K562 (cell line): ENCODE results near the gene SYNGR3. TPM values are rescaled to one million over a fixed set of nuclear protein-coding genes. Genes with fewer than 3 reads are reported as not detected.

Source experiments
- ATAC-seq: fragments of 200-7000 bp; cut with Tn5 transposase; 3 replicates; pipeline ENCODE4 v1.9.1; 2020; ENCODE audit warnings: moderate library complexity
- BruUV-seq: library from RNA; stranded (reverse); fragments of 400-500 nt; replicated peaks from 2 replicates; lab custom pipeline; 2021; lab: Mats Ljungman, UMichigan
- CTCF ChIA-PET: fragments of 300-600 bp; formaldehyde crosslinking; extraction: SDS; loops from one replicate; lab custom pipeline; 2021; ENCODE audit warnings: low intra/inter-chr PET ratio; lab: Yijun Ruan, JAX
- POLR2A ChIA-PET: fragments of 300-600, 350-650 bp; sonication (Branson Sonifier 250); formaldehyde crosslinking; extraction: SDS; loops from one replicate; lab custom pipeline; 2021; ENCODE audit warnings: antibody characterized with exemption, inconsistent platforms; lab: Yijun Ruan, JAX
- DNase-seq, 4 experiments: peaks; one replicate each; pipeline versions ENCODE4 v3.0.0 to v3.0.0-alpha.2; 2011 to 2018; ENCODE audit warnings: low spot score in 3 of 4, mixed read lengths in 3 of 4; ENCODE audit errors: extremely low read depth in 1 of 4
- FAIRE-seq: peaks from 2 replicates; lab custom pipeline; 2011; peaks lifted over from hg19 to GRCh38; lab: Jason Lieb, UNC
- H2AFZ ChIP-seq: 2 replicates; pipeline ENCODE4 v1.6.0; 2011; ENCODE audit warnings: low read depth, low read length, control low read depth, inconsistent platforms
- H3K27ac ChIP-seq: fragments of 200-600 bp; 3 replicates; pipeline ENCODE4 v1.8.0; 2011; ENCODE audit warnings: low read depth, mild to moderate bottlenecking, control low read depth, inconsistent platforms, low read length, moderate library complexity, mixed read lengths; ENCODE audit errors: extremely low read depth
- H3K27me3 ChIP-seq, 2 experiments: fragments of 300-600 bp in 1 of 2; 2 replicates in 1 of 2; 3 replicates in 1 of 2; pipeline versions ENCODE4 v1.6.0 to v1.8.0; 2011; ENCODE audit warnings: inconsistent platforms in 2 of 2, low read length in 2 of 2, mild to moderate bottlenecking in 1 of 2, mixed read lengths in 1 of 2, moderate library complexity in 1 of 2; ENCODE audit not compliant: control insufficient read depth in 2 of 2, insufficient read depth in 2 of 2
- H3K36me3 ChIP-seq: fragments of 300-600 bp; 3 replicates; pipeline ENCODE4 v1.8.0; 2011; ENCODE audit warnings: mild to moderate bottlenecking, low read length, inconsistent platforms; ENCODE audit not compliant: control insufficient read depth, insufficient read depth
- H3K4me1 ChIP-seq, 2 experiments: fragments of 200-600 bp in 1 of 2; replicated peaks in 1 of 2; 2 replicates in 1 of 2; 3 replicates in 1 of 2; pipeline versions ENCODE4 v1.5.1 to v1.8.0; 2011; ENCODE audit warnings: inconsistent platforms in 2 of 2, low read length in 2 of 2, mild to moderate bottlenecking in 1 of 2, mixed read lengths in 1 of 2, moderate library complexity in 1 of 2; ENCODE audit not compliant: control insufficient read depth in 2 of 2, insufficient read depth in 2 of 2
- H3K4me2 ChIP-seq: 2 replicates; pipeline ENCODE4 v1.6.1; 2011; ENCODE audit warnings: low read length, control low read depth, inconsistent platforms, mixed read lengths; ENCODE audit not compliant: insufficient read depth
- H3K4me3 ChIP-seq: fragments of 200-600 bp; sonication (generic), shearing (Covaris generic); 2 replicates; pipeline ENCODE4 v1.5.1; 2016; ENCODE audit warnings: control low read depth, inconsistent platforms
- H3K79me2 ChIP-seq: fragments of 200-600 bp; 3 replicates; pipeline ENCODE4 v1.8.0; 2011; ENCODE audit warnings: low read length, inconsistent platforms; ENCODE audit not compliant: control insufficient read depth, insufficient read depth
- H3K9ac ChIP-seq, 2 experiments: 2 replicates each; pipeline versions ENCODE4 v1.6.0 to v1.6.1; 2011; ENCODE audit warnings: low read depth in 2 of 2, low read length in 2 of 2, control low read depth in 1 of 2, inconsistent platforms in 1 of 2, mild to moderate bottlenecking in 1 of 2, mixed read lengths in 1 of 2; ENCODE audit not compliant: insufficient read depth in 1 of 2
- H3K9me1 ChIP-seq: one replicate; pipeline ENCODE4 v1.6.0; 2011; ENCODE audit warnings: inconsistent platforms, mild to moderate bottlenecking, low read length, moderate library complexity; ENCODE audit not compliant: control insufficient read depth, insufficient read depth
- H3K9me3 ChIP-seq: replicated peaks from 2 replicates; pipeline ENCODE4 v1.5.1; 2011; ENCODE audit warnings: low read depth, low read length, inconsistent platforms; ENCODE audit not compliant: control insufficient read depth, insufficient read depth
- H4K20me1 ChIP-seq: replicated peaks from 2 replicates; pipeline ENCODE4 v1.6.1; 2011; ENCODE audit warnings: low read length, inconsistent platforms, mixed read lengths; ENCODE audit not compliant: control insufficient read depth, insufficient read depth
- ARNT ChIP-seq, 2 experiments: fragments of 450-650 bp; IDR thresholded peaks; 2 replicates each; pipeline ENCODE4 v1.6.1; 2016; ENCODE audit warnings: mild to moderate bottlenecking in 1 of 2
- BMI1 ChIP-seq: fragments of 150-350 bp; IDR thresholded peaks from 2 replicates; pipeline ENCODE4 v1.6.1; 2014; ENCODE audit warnings: low read length
- ERF ChIP-seq: fragments of 450-650 bp; formaldehyde crosslinking; IDR thresholded peaks from 2 replicates; pipeline ENCODE4 v1.4.0; 2020; ENCODE audit warnings: mild to moderate bottlenecking, mixed read lengths
- FOXM1 ChIP-seq, 2 experiments: fragments of 450-650 bp in 1 of 2; sonication (generic) in 1 of 2; formaldehyde crosslinking in 1 of 2; IDR thresholded peaks; 2 replicates each; pipeline versions ENCODE4 v1.6.1 to v1.9.0; 2017 to 2022; ENCODE audit warnings: low read depth in 2 of 2, mild to moderate bottlenecking in 2 of 2, missing genetic modification reagents in 1 of 2, moderate library complexity in 1 of 2
- ILK ChIP-seq: fragments of 450-650 bp; IDR thresholded peaks from 2 replicates; pipeline ENCODE4 v1.6.1; 2016; ENCODE audit warnings: missing genetic modification characterization, low read depth, mild to moderate bottlenecking, missing compliant biosample characterization, moderate library complexity, borderline replicate concordance
- JUN ChIP-seq, 2 experiments: sonication (generic) in 1 of 2; formaldehyde crosslinking in 1 of 2; IDR thresholded peaks; 2 replicates each; pipeline versions ENCODE4 v1.6.1 to v1.8.0; 2012 to 2022; ENCODE audit warnings: borderline replicate concordance in 2 of 2, mild to moderate bottlenecking in 2 of 2, improper control_type of control experiment in 1 of 2, low read depth in 1 of 2, low read length in 1 of 2, missing genetic modification reagents in 1 of 2
- TAL1 ChIP-seq: fragments of 450-650 bp; IDR thresholded peaks from 2 replicates; pipeline ENCODE4 v1.6.1; 2016; ENCODE audit warnings: mild to moderate bottlenecking
- TCF7L2 ChIP-seq: fragments of 150-350 bp; IDR thresholded peaks from 2 replicates; pipeline ENCODE4 v1.6.1; 2016; ENCODE audit warnings: low read depth, mild to moderate bottlenecking, low read length, moderate library complexity
- ZNF232 ChIP-seq: sonication (generic); formaldehyde crosslinking; IDR thresholded peaks from 2 replicates; pipeline ENCODE4 v1.8.0; 2022; ENCODE audit warnings: mild to moderate bottlenecking, missing genetic modification reagents
- WGBS: fragments of 100-300 bp; shearing (Covaris generic); methylation state at CpG from one replicate; pipeline ENCODE4 v1.1.6; 2016; ENCODE audit warnings: low coverage, mixed read lengths; ENCODE audit not compliant: insufficient coverage; ENCODE audit errors: missing lambda C conversion rate; 5-methylcytosine and 5-hydroxymethylcytosine counted together
- in situ Hi-C: fragments of 300-500 bp; cut with MboI; formaldehyde crosslinking; loops from 4 replicates; pipeline ENCODE4 v1.15.0; 2018; ENCODE audit warnings: inconsistent platforms, mixed read lengths
- intact Hi-C: fragments of 100-400 bp; cut with micrococcal nuclease; formaldehyde crosslinking; loops from 2 replicates; pipeline ENCODE4 v1.14.2; 2022
- polyA plus RNA-seq, 8 experiments: library from polyadenylated mRNA; depleted of rRNA in 4 of 8; stranded (reverse) in 5 of 8; unstranded in 3 of 8; fragments of >200 nt; fragmentation: Nextera tagmentation in 2 of 8; fragmentation: Illumina TruSeq in 1 of 8; extraction: Ambion mirVana in 2 of 8; extraction: Trizol in 1 of 8; gene quantifications; 2 replicates each; pipeline versions ENCODE4 v1.2.1 to v1.2.3, GENCODE V29; 2011 to 2014; ENCODE audit warnings: inconsistent platforms in 1 of 8, missing spikeins in 1 of 8
- total RNA-seq, 7 experiments: library from RNA; depleted of rRNA in 6 of 7; stranded (reverse); fragments of >200 nt in 6 of 7; fragmentation: Illumina TruSeq in 2 of 7; extraction: Trizol in 2 of 7; gene quantifications; 2 replicates each; pipeline versions ENCODE4 v1.2.1 to v1.2.3, GENCODE V29; 2011 to 2021; ENCODE audit warnings: low replicate concordance in 1 of 7
- TF ChIP-seq, protein P1 (sequence below), 2 experiments: IDR thresholded peaks; 2 replicates each; pipeline ENCODE4 v1.6.1; 2011; ENCODE audit warnings: borderline replicate concordance in 1 of 2, control low read depth in 1 of 2, low read depth in 1 of 2, low read length in 1 of 2, mild to moderate bottlenecking in 1 of 2, mixed read lengths in 1 of 2, moderate library complexity in 1 of 2; ENCODE audit not compliant: insufficient read depth in 1 of 2, insufficient read length in 1 of 2, poor library complexity in 1 of 2, severe bottlenecking in 1 of 2; ENCODE audit errors: extremely low read depth in 1 of 2
- TF ChIP-seq, protein P2 (sequence below): fragments of 450-650 bp; IDR thresholded peaks from 2 replicates; pipeline ENCODE4 v1.6.1; 2017; ENCODE audit warnings: antibody characterized with exemption, mild to moderate bottlenecking
- TF ChIP-seq, protein P3 (sequence below): sonication (generic); formaldehyde crosslinking; IDR thresholded peaks from 2 replicates; pipeline ENCODE4 v1.9.0; 2022; ENCODE audit warnings: mild to moderate bottlenecking, missing genetic modification reagents
- TF ChIP-seq, protein P4 (sequence below): sonication (generic); formaldehyde crosslinking; IDR thresholded peaks from 2 replicates; pipeline ENCODE4 v1.9.0; 2022; ENCODE audit warnings: mild to moderate bottlenecking, missing genetic modification reagents

The SYNGR3 gene
- total and polyA plus RNA-seq, 9 of the 15 experiments (the other 6 are each of a cell fraction or from before 2014, with no cell fraction given), result 3.7 to 69.2 (median 36.3) TPM

DNA sequence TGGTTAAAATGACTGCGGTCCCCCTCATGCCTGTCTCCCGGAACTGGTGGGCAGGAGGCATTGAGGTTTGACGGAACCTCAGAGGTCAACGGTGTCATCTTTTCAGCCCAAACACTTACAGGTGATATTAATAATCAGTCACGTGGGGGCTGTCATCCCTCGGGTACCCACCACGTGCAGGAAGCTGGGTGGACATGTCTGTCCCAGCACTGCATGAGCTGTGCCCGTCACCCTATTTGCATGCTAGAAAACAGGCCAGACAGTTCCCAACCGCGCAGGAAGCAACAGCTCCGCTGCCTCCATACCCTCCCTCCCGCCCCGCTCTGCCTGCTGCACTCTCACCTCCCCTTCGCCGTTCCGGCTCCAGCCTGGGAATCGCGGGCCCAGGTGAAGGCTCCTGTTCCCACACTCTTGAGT is 1.4 kb downstream of the SYNGR3 start:
- POLR2A ChIA-PET, result interaction anchor here (0.7 to 5.5 kb wide), 3 partner anchors 26 to 122 kb away, joined by 3 to 50 read pairs (median 6); partner anchors contain the start of genes RNF151 and RPS2
- Histone ChIP-seq H3K9me1 (no peaks in the 10 kb centered on the region), H3K9me3 (no peaks in the 10 kb centered on the region), H3K27me3 (no peaks in the 10 kb centered on the region)
- TF ChIP-seq, protein P1, sequence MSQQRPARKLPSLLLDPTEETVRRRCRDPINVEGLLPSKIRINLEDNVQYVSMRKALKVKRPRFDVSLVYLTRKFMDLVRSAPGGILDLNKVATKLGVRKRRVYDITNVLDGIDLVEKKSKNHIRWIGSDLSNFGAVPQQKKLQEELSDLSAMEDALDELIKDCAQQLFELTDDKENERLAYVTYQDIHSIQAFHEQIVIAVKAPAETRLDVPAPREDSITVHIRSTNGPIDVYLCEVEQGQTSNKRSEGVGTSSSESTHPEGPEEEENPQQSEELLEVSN (IDR thresholded peaks at IDR 0.05; ENCODE audit: borderline replicate concordance in 1 of 2, extremely low read depth in 1 of 2, insufficient read depth in 1 of 2, insufficient read length in 1 of 2, low read depth in 1 of 2, low read length in 1 of 2, poor library complexity in 1 of 2, severe bottlenecking in 1 of 2), result peak in 1 of 2 experiments; percentile 13
- TF ChIP-seq ILK (tag) (no peak), TCF7L2 (no peak), ERF (CRISPR knock-in tag) (no peak), TAL1 (no peak), ZNF232 (CRISPR knock-in tag) (no peak), FOXM1 (IDR thresholded peaks at IDR 0.05; ENCODE audit: low read depth) (no peak), FOXM1 (CRISPR knock-in tag; IDR thresholded peaks at IDR 0.05; ENCODE audit: low read depth) (no peak), BMI1 (no peak), ARNT (IDR thresholded peaks at IDR 0.05) (no peak), JUN (IDR thresholded peaks at IDR 0.05; ENCODE audit: borderline replicate concordance, low read depth, low read length) (no peak), JUN (CRISPR knock-in tag; IDR thresholded peaks at IDR 0.05; ENCODE audit: borderline replicate concordance) (peak; percentile 15; the same call in 1 of the 2 replicates)
- TF ChIP-seq, protein P2, sequence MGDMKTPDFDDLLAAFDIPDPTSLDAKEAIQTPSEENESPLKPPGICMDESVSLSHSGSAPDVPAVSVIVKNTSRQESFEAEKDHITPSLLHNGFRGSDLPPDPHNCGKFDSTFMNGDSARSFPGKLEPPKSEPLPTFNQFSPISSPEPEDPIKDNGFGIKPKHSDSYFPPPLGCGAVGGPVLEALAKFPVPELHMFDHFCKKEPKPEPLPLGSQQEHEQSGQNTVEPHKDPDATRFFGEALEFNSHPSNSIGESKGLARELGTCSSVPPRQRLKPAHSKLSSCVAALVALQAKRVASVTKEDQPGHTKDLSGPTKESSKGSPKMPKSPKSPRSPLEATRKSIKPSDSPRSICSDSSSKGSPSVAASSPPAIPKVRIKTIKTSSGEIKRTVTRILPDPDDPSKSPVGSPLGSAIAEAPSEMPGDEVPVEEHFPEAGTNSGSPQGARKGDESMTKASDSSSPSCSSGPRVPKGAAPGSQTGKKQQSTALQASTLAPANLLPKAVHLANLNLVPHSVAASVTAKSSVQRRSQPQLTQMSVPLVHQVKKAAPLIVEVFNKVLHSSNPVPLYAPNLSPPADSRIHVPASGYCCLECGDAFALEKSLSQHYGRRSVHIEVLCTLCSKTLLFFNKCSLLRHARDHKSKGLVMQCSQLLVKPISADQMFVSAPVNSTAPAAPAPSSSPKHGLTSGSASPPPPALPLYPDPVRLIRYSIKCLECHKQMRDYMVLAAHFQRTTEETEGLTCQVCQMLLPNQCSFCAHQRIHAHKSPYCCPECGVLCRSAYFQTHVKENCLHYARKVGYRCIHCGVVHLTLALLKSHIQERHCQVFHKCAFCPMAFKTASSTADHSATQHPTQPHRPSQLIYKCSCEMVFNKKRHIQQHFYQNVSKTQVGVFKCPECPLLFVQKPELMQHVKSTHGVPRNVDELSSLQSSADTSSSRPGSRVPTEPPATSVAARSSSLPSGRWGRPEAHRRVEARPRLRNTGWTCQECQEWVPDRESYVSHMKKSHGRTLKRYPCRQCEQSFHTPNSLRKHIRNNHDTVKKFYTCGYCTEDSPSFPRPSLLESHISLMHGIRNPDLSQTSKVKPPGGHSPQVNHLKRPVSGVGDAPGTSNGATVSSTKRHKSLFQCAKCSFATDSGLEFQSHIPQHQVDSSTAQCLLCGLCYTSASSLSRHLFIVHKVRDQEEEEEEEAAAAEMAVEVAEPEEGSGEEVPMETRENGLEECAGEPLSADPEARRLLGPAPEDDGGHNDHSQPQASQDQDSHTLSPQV, result no peak
- TF ChIP-seq, protein P3, sequence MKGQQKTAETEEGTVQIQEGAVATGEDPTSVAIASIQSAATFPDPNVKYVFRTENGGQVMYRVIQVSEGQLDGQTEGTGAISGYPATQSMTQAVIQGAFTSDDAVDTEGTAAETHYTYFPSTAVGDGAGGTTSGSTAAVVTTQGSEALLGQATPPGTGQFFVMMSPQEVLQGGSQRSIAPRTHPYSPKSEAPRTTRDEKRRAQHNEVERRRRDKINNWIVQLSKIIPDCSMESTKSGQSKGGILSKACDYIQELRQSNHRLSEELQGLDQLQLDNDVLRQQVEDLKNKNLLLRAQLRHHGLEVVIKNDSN (CRISPR knock-in tag), result peak; percentile 65
- TF ChIP-seq, protein P4, sequence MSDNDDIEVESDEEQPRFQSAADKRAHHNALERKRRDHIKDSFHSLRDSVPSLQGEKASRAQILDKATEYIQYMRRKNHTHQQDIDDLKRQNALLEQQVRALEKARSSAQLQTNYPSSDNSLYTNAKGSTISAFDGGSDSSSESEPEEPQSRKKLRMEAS (CRISPR knock-in tag), result 0 out of 2 replicates have a peak, but pooled peaks have one; percentile 22
- TF ChIP-seq, all 486 proteins: peak for 4
- Histone ChIP-seq H3K79me2 (peaks cover 29% of the 10 kb centered on the region), H3K36me3 (peaks cover 24% of the 10 kb centered on the region; the same call in 1 of the 3 replicates), H4K20me1 (no peaks in the 10 kb centered on the region; the same call in 1 of the 2 replicates), H3K9ac (peak overlapping the region in 1 of 2 experiments; percentile 87; a peak in 1 of 4 replicates), H3K4me3 (no peak overlapping the region), H3K4me1 (peaks cover 29 to 62% of the 10 kb centered on the region in 2 experiments), H3K27ac (no peak overlapping the region; the same call in 2 of the 3 replicates), H2AFZ (no peak overlapping the region), H3K4me2 (no peak overlapping the region)
- 78% methylated on average over 9 of the region's 18 CpGs for WGBS
- BruUV-seq, result no TSS peak
- no peak for DNase-seq
- ATAC-seq, result no peak
- CTCF ChIA-PET, result no interaction called here
- in situ Hi-C loops, result no loop called here
- no peak for FAIRE-seq
- intact Hi-C loops, result no loop called here
